ENCODE results near the gene ANXA7.

Gene ANXA7

DNA sequence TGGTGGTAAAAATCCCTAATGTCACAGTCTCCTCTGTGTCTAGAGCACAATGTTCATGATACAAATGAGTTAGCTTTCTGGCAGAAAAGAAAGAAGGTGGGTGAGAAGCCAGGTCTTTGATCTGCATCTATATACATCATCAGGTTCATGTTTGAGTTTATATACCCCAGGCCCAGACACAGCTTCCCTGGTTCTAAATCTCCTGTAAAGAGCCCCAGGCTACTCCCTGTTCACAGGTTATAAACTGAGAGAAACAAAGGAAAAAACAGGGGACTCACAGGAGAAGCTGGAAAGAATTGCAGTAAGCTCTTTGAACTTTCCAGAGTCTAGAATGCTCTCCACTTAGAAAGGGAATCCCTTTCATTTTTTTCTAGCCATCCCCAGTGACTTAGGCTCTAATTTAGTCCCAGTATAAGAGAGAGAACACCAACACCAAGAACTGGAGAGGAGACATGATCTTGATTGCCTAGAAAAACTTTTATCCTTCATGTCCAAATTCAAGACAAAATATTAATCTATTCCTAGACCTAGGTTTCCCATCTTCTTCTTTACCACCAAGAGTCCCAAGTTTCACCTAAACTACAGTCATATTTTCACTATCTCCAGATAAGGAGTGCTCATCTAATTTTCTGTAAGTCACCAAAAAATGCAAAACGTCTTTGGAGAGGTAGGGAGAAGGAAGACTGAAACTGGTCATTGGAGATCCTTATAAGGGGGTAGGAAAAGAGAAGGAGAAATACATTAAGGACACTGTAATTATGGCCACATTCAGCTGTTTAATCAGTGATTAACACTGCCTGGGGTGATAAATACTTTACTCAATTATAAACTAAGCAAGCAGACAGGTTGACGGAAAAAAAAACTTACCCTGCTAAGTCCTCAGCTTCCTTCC is 19.0 kb upstream of the ANXA7 start:
- H3K9ac ChIP-seq (ENCODE audit: low read length): no peak overlapping the region
- peaks cover 2% of the 10 kb centered on the region for H3K36me3 ChIP-seq (ENCODE audit: control insufficient read depth, insufficient read depth, low read length)
- H3K4me1 ChIP-seq (ENCODE audit: control insufficient read depth, insufficient read depth, low read length): no peaks in the 10 kb centered on the region

DNA sequence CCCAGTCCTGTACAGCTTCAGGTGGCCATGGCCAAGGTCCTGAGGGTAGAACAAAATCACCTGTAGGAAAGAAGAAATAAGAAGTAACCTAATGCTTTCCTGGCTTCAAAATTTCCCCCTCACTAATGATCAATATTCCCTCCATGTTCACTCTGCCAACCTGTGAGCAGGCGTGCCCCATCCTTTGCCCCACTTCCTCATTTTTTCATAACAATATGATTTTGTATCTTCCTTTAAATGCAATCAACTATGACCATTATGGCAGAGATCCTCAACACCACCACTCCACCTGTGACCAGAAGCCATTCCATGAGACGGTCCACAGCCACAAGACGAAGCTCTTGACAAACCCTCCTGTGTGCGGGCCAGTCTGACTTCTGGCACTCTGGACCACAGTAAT is 12.5 kb upstream of the ANXA7 start:
- H3K27me3 ChIP-seq (ENCODE audit: control insufficient read depth, insufficient read depth, low read length): no peaks in the 10 kb centered on the region
- no peaks in the 10 kb centered on the region for H3K36me3 ChIP-seq (ENCODE audit: control insufficient read depth, insufficient read depth, low read length)
- H3K9ac ChIP-seq (ENCODE audit: low read length): no peak overlapping the region
- H3K4me3 ChIP-seq (ENCODE audit: low read length): no peak overlapping the region
- no peaks in the 10 kb centered on the region for H3K4me1 ChIP-seq (ENCODE audit: control insufficient read depth, insufficient read depth, low read length)
- no peaks in the 10 kb centered on the region for H3K9me3 ChIP-seq (ENCODE audit: control insufficient read depth, low read length)

More for the DNA sequence above, 19.0 kb upstream of the ANXA7 start:
- Histone ChIP-seq H3K4me3 (ENCODE audit: low read length) (no peak overlapping the region), H3K27me3 (ENCODE audit: control insufficient read depth, insufficient read depth, low read length) (no peaks in the 10 kb centered on the region), H3K9me3 (ENCODE audit: control insufficient read depth, low read length) (no peaks in the 10 kb centered on the region)

GRCh38 chr10:73424478-73424877 is 10.6 kb upstream of the ANXA7 start:
- Histone ChIP-seq H3K9me3 (ENCODE audit: control insufficient read depth, low read length) (no peaks in the 10 kb centered on the region), H3K36me3 (ENCODE audit: control insufficient read depth, insufficient read depth, low read length) (no peaks in the 10 kb centered on the region), H3K4me1 (ENCODE audit: control insufficient read depth, insufficient read depth, low read length) (no peaks in the 10 kb centered on the region), H3K27me3 (ENCODE audit: control insufficient read depth, insufficient read depth, low read length) (no peaks in the 10 kb centered on the region), H3K9ac (ENCODE audit: low read length) (no peak overlapping the region), H3K4me3 (ENCODE audit: low read length) (no peak overlapping the region)

GRCh38 chr10:73423309-73423708 is 9.5 kb upstream of the ANXA7 start:
- no peaks in the 10 kb centered on the region for H3K27me3 ChIP-seq (ENCODE audit: control insufficient read depth, insufficient read depth, low read length)
- H3K9ac ChIP-seq (ENCODE audit: low read length): no peak overlapping the region
- H3K9me3 ChIP-seq (ENCODE audit: control insufficient read depth, low read length): no peaks in the 10 kb centered on the region
- no peak overlapping the region for H3K4me3 ChIP-seq (ENCODE audit: low read length)
- H3K4me1 ChIP-seq (ENCODE audit: control insufficient read depth, insufficient read depth, low read length): no peaks in the 10 kb centered on the region
- H3K36me3 ChIP-seq (ENCODE audit: control insufficient read depth, insufficient read depth, low read length): no peaks in the 10 kb centered on the region

DNA sequence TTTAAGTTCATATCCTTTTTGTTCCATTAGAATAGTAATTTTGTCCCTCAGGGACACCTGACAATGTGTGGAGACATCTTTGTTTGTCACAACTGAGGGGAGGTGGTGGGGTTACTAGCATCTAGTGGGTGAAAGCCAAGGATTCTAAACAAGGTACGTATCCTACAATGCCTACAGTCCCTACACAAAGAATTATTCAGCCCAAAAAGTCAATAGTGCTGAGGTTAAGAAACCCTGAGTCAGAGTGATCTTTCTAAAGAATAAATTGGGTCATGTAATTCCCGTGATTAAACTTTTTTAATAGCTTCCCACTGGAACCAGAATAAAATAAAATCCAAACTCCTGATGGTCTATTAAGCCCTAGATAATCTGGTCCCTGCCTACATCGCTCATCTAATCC is 2.7 kb upstream of the ANXA7 start:
- Histone ChIP-seq H3K4me3 (ENCODE audit: low read length) (no peak overlapping the region), H3K36me3 (ENCODE audit: control insufficient read depth, insufficient read depth, low read length) (no peaks in the 10 kb centered on the region), H3K9me3 (ENCODE audit: control insufficient read depth, low read length) (no peaks in the 10 kb centered on the region), H3K4me1 (ENCODE audit: control insufficient read depth, insufficient read depth, low read length) (peaks cover 4% of the 10 kb centered on the region), H3K27me3 (ENCODE audit: control insufficient read depth, insufficient read depth, low read length) (no peaks in the 10 kb centered on the region), H3K9ac (ENCODE audit: low read length) (no peak overlapping the region)

DNA sequence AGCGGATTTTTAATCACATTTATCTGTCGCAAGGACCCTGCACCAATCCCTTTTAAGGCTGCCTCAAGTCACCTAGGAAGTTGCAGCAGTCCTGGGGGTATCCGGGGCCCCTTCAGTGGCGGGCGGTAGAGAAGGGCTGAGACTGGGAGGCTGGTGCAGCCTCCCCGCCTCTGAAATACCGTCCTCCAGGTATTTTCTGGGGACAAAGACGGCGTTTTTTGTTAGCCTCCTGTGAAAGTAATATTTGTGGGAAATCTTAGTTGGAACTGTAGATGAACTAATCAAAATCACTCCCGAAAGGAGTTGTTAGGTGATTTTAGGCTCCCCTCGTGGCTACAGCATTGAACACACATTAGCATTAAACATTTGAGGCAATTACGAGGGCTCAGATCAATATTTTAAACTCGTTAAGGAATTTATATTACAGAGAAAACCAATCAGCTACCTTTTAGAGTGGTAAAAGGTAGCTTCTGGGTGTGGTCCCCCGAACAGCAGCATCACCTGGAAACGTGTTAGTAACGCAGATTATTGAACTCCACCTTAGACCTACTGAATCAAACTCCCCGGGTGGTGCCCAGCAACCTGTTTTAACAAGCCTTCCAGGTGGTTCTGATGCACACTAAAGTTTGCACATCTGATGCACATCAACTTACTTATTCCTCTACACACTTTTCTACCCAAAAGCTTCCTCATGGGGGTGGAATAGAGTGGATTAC is 530 bp upstream of the ANXA7 start:
- Histone ChIP-seq H3K27me3 (ENCODE audit: control insufficient read depth, insufficient read depth, low read length) (no peaks in the 10 kb centered on the region), H3K9me3 (ENCODE audit: control insufficient read depth, low read length) (no peaks in the 10 kb centered on the region), H3K9ac (ENCODE audit: low read length) (peak overlapping the region; percentile 90), H3K4me1 (ENCODE audit: control insufficient read depth, insufficient read depth, low read length) (peaks cover 4% of the 10 kb centered on the region), H3K4me3 (ENCODE audit: low read length) (peak overlapping the region; percentile 87), H3K36me3 (ENCODE audit: control insufficient read depth, insufficient read depth, low read length) (no peaks in the 10 kb centered on the region)

DNA sequence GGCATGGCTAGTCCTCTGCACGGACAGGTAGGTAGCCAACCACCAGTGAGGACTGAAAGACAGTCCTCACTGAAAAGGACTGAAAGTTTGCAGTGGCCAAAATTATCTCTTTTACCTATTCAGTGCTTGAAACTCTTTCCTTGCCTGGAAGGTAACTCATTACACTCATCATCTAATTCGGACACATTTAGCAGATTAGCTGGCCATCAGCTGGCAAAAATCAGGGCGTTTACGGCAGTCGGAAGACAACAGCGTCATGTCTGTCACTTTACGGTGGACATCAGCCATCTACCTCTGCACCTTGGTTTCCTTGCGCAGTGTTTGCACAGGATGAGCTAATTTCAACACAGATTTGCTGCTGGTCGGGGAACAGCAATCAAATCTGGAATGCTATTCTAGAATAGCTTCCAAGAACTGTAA is 740 bp downstream of the ANXA7 start:
- peak overlapping the region; percentile 90 for H3K9ac ChIP-seq (ENCODE audit: low read length)
- H3K27me3 ChIP-seq (ENCODE audit: control insufficient read depth, insufficient read depth, low read length): no peaks in the 10 kb centered on the region
- H3K36me3 ChIP-seq (ENCODE audit: control insufficient read depth, insufficient read depth, low read length): no peaks in the 10 kb centered on the region
- peak overlapping the region; percentile 87 for H3K4me3 ChIP-seq (ENCODE audit: low read length)
- peaks cover 4% of the 10 kb centered on the region for H3K4me1 ChIP-seq (ENCODE audit: control insufficient read depth, insufficient read depth, low read length)
- no peaks in the 10 kb centered on the region for H3K9me3 ChIP-seq (ENCODE audit: control insufficient read depth, low read length)

DNA sequence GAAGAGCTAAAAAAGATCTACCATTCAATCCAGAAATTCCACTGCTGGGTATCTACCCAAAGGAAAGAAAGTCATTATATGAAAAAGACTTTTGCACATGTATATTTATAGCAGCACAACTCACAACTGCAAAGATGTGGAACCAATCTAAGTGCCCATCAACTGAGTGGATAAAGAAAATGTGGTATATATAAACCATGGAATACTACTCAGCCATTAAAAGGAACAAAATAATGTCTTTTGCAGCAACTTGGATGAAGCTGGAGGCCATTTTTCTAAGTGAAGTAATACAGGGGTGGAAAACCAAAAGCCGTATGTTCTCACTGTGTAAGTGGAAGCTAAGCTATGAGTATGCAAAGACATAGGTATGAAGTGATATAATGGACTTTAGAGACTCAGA is 3.0 kb downstream of the ANXA7 start:
- no peaks in the 10 kb centered on the region for H3K36me3 ChIP-seq (ENCODE audit: control insufficient read depth, insufficient read depth, low read length)
- no peaks in the 10 kb centered on the region for H3K27me3 ChIP-seq (ENCODE audit: control insufficient read depth, insufficient read depth, low read length)
- no peaks in the 10 kb centered on the region for H3K9me3 ChIP-seq (ENCODE audit: control insufficient read depth, low read length)
- H3K4me1 ChIP-seq (ENCODE audit: control insufficient read depth, insufficient read depth, low read length): peaks cover 4% of the 10 kb centered on the region
- H3K4me3 ChIP-seq (ENCODE audit: low read length): no peak overlapping the region
- H3K9ac ChIP-seq (ENCODE audit: low read length): no peak overlapping the region

DNA sequence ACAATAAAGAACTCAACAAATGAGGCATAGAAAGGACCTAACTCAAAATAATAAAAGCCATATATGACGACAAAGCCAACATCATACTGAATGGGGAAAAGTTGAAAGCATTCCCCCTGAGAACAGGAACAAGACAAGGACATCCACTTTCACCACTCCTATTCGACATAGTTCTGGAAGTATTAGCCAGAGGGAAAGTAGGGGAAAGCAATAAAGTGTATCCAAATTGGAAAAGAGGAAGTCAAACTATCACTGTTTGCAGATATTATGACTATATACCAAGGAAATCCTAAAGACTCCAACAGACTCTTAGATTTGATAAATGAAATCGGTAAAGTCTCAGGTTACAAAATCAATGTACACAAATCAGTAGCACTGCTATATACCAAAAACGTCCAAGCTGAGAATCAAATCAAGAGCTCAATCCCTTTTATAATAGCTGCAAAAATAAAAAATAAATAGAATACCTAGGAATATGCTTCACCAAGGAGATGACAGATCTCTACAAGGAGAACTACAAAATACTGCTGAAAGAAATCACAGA is 4.8 kb downstream of the ANXA7 start:
- no peaks in the 10 kb centered on the region for H3K36me3 ChIP-seq (ENCODE audit: control insufficient read depth, insufficient read depth, low read length)
- H3K9me3 ChIP-seq (ENCODE audit: control insufficient read depth, low read length): no peaks in the 10 kb centered on the region
- H3K4me3 ChIP-seq (ENCODE audit: low read length): no peak overlapping the region
- no peaks in the 10 kb centered on the region for H3K27me3 ChIP-seq (ENCODE audit: control insufficient read depth, insufficient read depth, low read length)
- H3K9ac ChIP-seq (ENCODE audit: low read length): no peak overlapping the region
- H3K4me1 ChIP-seq (ENCODE audit: control insufficient read depth, insufficient read depth, low read length): peaks cover 4% of the 10 kb centered on the region

- Histone ChIP-seq H3K9ac (ENCODE audit: low read length) (no peak overlapping the region), H3K27me3 (ENCODE audit: control insufficient read depth, insufficient read depth, low read length) (no peaks in the 10 kb centered on the region), H3K36me3 (ENCODE audit: control insufficient read depth, insufficient read depth, low read length) (no peaks in the 10 kb centered on the region), H3K4me1 (ENCODE audit: control insufficient read depth, insufficient read depth, low read length) (peaks cover 4% of the 10 kb centered on the region), H3K4me3 (ENCODE audit: low read length) (no peak overlapping the region), H3K9me3 (ENCODE audit: control insufficient read depth, low read length) (no peaks in the 10 kb centered on the region)
Observed at GRCh38 chr10:73408061-73408460, 5.8 kb downstream of the ANXA7 start.

DNA sequence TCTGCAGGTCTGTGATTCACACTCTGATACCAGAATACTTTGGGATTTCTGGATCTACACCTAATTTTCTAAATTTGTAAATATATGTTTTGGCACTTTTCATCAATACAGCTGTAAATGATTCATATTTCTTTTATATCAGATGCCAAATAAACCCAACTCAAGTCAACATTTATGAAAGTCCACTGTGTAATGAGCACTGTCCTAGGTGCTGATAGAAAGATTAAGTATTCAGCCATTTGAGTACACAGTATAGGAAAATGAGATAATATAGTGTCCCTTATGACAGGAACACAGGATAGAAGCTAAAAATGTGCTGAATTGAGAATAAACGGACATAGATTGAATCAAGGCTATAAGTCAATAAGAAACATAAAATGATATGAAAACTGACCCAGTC is 6.4 kb downstream of the ANXA7 start:
- Histone ChIP-seq H3K4me1 (ENCODE audit: control insufficient read depth, insufficient read depth, low read length) (no peaks in the 10 kb centered on the region), H3K4me3 (ENCODE audit: low read length) (no peak overlapping the region), H3K27me3 (ENCODE audit: control insufficient read depth, insufficient read depth, low read length) (no peaks in the 10 kb centered on the region), H3K9ac (ENCODE audit: low read length) (no peak overlapping the region), H3K36me3 (ENCODE audit: control insufficient read depth, insufficient read depth, low read length) (no peaks in the 10 kb centered on the region), H3K9me3 (ENCODE audit: control insufficient read depth, low read length) (no peaks in the 10 kb centered on the region)

DNA sequence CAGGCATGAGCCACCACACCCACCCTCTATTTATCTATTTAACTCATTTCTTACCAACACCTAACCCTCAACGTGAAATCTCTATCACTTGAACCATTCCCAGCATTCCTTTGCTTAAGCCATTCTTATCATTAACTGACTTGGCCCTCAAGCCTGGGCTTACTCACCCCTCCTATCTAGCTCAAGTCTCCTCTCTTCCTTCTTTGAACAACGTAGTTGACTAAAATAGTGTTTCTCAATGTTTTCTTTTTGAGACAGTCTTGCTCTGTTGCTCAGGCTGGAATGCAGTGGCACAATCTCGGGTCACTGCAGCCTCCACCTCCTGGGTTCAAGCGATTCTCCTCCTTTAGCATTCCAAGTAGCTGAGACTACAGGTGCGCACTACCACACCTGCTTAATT is 7.0 kb downstream of the ANXA7 start:
- no peaks in the 10 kb centered on the region for H3K9me3 ChIP-seq (ENCODE audit: control insufficient read depth, low read length)
- no peak overlapping the region for H3K4me3 ChIP-seq (ENCODE audit: low read length)
- no peaks in the 10 kb centered on the region for H3K27me3 ChIP-seq (ENCODE audit: control insufficient read depth, insufficient read depth, low read length)
- H3K4me1 ChIP-seq (ENCODE audit: control insufficient read depth, insufficient read depth, low read length): no peaks in the 10 kb centered on the region
- H3K36me3 ChIP-seq (ENCODE audit: control insufficient read depth, insufficient read depth, low read length): no peaks in the 10 kb centered on the region
- no peak overlapping the region for H3K9ac ChIP-seq (ENCODE audit: low read length)
